ENCODE data around the gene PSMG2.
A peak's percentile ranks its signal among the peaks of the same experiment; 100 is the strongest.
"Not testable (repeated sequence)": the region's sequence is repeated elsewhere in the genome, so short reads cannot be mapped to it uniquely, and the experiment has no call there.

Gene PSMG2

DNA sequence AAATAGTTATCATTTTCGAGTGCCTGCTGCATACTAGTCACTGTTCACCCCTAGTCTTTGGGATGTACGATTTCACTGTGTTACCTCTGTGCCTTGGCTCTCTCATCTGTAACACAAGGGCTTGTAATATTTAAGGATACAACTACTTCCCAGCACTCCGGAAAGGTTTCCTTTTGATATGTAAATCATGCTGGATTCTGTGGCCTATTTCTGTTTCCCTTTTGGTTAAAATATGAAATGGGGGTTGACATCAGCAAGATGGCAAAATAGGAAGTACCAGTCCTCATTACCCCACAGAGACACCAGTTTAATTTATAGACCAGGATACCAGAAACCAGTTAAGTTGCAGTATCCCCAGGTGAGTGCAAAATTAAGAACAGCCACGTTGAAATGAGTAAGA lies 23.5 kb downstream of the PSMG2 start:
- no peak for DNase-seq

DNA sequence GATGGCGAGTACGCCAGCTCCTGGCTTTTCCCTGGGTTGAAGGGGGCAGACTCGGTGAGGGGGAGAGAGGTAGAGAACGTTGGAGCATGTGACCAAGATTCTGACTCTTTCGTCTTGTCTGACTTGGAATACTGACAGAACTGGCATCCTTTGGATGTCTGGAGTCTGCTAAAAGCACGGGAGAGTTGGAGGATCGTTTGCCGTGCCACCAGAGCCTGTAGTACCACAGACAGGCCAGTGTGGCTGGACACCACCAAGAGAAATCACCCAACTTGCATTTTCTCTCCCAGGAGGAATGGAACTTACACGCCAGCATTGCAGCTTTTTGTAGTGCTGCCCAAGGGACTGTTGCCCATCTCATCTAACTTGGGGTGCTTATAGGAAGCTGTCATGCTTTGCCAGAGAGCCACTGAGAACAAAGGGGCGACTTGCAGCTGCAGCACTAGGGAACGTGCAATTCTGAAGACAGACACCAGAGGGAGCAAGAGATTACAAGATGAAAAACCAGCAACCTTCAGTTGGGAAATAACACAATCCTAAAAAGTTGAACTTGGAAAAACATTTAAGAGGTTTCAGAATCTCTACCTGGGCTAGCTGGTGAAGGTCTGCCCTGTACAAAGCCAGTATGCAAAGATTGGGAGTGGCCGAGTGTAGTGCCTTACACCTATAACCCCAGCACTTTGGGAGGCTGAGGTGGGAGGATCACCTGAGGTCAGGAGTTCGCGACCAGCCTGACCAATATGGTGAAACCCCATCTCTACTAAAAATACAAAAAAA lies 24.1 kb downstream of the PSMG2 start:
- DNase-seq, result peak; percentile 52

- no peak for DNase-seq
Measured at GRCh38 chr18:12737243-12737902, 34.5 kb downstream of the PSMG2 start.

DNA sequence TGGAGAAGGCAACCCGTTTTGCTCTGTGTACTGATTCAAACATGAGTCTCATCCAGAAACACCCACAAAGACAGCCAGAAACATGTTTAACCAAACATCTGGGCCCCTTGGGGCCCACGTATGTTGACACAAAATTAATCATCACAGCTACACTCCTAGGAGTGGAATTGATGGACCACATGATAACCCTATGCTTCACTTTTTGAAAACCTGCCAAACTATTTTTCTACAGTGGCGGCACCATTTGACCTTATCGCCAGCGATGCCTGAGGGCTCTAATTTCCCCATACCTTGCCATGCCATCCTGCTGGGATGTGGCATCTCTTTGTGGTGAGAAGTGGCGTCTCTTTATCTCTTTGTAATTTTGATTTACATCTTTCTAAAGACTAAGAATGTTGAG lies 38.5 kb downstream of the PSMG2 start:
- no peak for DNase-seq

GRCh38 chr18:12742453-12742852 lies 39.6 kb downstream of the PSMG2 start:
- DNase-seq, result no peak

- no peak for DNase-seq
Measured at GRCh38 chr18:12744103-12744502, 41.3 kb downstream of the PSMG2 start.

- no peak for DNase-seq
Measured at GRCh38 chr18:12745095-12745795, 42.4 kb downstream of the PSMG2 start.

GRCh38 chr18:12747530-12748315 lies 44.9 kb downstream of the PSMG2 start:
- DNase-seq, result no peak

DNA sequence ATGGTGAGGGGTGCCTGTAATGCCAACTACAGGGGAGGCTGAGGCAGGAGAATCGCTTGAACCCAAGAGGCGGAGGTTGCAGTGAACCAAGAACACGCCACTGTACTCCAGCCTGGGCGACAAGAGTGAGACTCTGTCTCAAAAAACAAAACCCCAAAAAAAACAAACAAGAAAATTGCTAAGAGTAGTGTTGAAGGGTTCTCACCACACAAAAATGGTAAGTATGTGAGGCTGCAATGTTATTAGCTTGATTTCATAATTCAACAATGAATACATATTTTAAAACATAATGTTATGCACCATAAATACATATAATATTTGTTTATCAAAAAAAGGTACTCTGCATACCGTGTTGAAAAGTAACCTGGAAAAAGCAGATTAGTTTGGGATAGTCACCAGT lies 45.8 kb downstream of the PSMG2 start:
- no peak for DNase-seq

DNA sequence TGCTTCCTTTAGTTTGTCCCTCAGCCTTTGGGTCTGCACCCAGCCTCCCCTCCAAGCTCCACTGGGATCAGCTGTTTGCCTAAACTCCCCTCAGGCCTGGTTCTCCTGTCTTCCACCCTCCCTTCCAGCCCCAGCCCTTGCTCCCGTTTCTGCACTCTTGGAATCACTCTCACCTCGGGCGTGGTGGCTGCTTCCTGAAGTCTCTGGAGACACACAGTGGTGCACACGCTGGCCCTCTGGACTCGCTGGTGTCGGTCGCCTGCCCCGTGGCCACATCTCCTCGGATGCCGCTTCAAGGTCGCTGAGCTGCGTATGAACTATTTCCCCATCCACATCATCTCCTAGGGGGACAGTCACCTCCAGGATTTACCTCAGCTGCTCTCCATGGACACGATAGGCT lies 46.3 kb downstream of the PSMG2 start:
- DNase-seq, result no peak

GRCh38 chr18:12750076-12750714 lies 47.4 kb downstream of the PSMG2 start:
- no peak for DNase-seq

- DNase-seq, result no peak
Measured at GRCh38 chr18:12750715-12751502, 48.1 kb downstream of the PSMG2 start.

DNA sequence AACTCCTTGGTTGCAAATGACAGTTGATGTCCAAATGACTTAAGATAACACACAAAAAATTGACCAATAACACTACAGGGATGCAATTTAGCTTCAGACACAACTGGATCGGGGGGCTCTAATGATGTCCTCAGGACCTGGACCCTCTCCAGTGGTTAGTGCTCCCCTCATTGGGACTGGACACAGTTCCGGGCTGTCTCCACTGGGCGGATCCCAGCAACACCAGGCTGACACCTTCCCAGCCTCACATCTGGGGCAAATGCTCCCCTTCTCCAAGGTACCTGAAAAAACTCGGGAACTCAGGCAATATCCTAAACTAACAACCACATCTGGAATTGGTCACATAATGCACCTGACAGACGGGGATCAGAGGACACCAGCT lies 48.7 kb downstream of the PSMG2 start:
- no peak for DNase-seq

- DNase-seq, result no peak
Measured at GRCh38 chr18:12751891-12752290, 49.0 kb downstream of the PSMG2 start.

GRCh38 chr18:12754511-12754910 lies 51.7 kb downstream of the PSMG2 start:
- no peak for DNase-seq

DNA sequence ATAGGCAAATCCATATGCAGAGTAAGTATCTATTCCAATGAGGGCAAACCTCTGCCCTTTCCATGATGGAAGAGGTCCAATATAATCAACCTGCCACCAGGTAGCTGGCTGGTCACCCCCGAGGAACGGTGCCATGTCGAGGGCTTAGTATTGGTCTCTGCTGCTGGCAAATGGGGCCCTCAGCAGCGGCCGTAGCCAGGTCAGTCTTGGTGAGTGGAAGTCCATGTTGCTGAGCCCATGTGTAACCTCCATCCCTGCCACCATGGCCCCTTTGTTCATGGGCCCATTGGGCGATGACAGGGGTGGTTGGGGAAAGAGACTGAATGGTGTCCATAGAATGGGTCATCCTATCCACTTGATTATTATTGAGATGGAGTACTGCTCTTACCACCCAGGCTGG lies 52.8 kb downstream of the PSMG2 start:
- DNase-seq, result not testable (repeated sequence)

- not testable (repeated sequence) for DNase-seq
Measured at GRCh38 chr18:12756619-12757239, 53.9 kb downstream of the PSMG2 start.

DNA sequence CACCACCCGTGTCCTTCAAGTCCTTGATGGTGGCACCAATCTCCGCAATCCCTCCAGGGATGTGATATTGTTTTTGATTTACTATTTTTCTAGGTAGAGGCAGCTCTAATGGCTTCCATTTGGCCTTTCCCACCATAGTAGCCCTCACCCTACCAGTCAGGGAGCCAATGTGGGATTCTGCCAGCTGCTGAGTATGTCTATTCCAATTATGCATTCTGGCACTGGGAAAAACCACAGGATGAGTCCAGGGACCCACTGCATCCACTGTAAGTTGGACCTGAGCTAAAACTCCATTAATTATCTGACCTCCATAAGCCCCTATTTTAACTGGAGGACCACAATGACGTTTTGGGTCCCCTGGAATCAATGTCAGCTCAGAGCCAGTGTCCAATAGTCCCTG lies 55.7 kb downstream of the PSMG2 start:
- DNase-seq, result not testable (repeated sequence)

- DNase-seq, result no peak
Measured at GRCh38 chr18:12765126-12765525, 62.3 kb downstream of the PSMG2 start.

GRCh38 chr18:12765586-12765985 lies 62.7 kb downstream of the PSMG2 start:
- no peak for DNase-seq

DNA sequence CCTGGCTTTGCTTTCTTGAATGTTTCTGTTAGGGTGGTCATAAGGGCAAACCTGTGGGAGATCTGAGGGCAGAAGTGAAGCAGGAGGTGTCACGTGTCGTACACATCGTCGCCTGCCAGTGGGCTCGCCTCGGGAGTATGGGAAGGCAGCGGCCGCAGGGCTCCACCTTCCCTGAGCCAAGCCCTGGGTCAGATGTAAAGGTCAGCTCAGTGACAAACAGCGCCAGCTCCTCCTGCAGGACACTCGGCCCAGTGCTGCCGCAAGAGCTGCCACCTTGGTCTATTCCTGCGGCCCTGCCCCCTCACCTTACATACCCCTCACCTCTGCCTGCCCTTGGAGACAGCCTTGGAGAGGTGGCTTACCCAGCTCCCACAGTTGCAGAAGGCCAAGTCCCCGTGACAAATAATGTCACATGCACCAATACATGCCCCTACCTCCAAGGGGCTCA lies 64.2 kb downstream of the PSMG2 start:
- no peak for DNase-seq
